HUES6 (cell line): ENCODE results near the gene PLCD4.

Source experiments
- H3K27ac ChIP-seq: 2 replicates; pipeline ENCODE4 v1.7.0; 2013; ENCODE audit warnings: low read depth, mild to moderate bottlenecking, low read length, inconsistent platforms
- H3K27me3 ChIP-seq: 2 replicates; pipeline ENCODE4 v1.6.1; 2013; ENCODE audit warnings: low read length; ENCODE audit not compliant: control insufficient read depth, insufficient read depth
- H3K36me3 ChIP-seq: 2 replicates; pipeline ENCODE4 v1.6.1; 2013; ENCODE audit warnings: low read length; ENCODE audit not compliant: control insufficient read depth, insufficient read depth
- H3K4me1 ChIP-seq: 2 replicates; pipeline ENCODE4 v1.6.1; 2013; ENCODE audit warnings: low read length; ENCODE audit not compliant: control insufficient read depth, insufficient read depth
- H3K4me3 ChIP-seq: 2 replicates; pipeline ENCODE4 v1.5.1; 2013; ENCODE audit warnings: low read depth, low read length
- H3K9ac ChIP-seq: one replicate; pipeline ENCODE4 v1.6.1; 2013; ENCODE audit warnings: mild to moderate bottlenecking, low read length
- H3K9me3 ChIP-seq: 2 replicates; pipeline ENCODE4 v1.6.1; 2013; ENCODE audit warnings: low read depth, low read length; ENCODE audit not compliant: control insufficient read depth, insufficient read depth

The PLCD4 gene

GRCh38 chr2:218607436-218608115, at the start of gene PLCD4:
TSS of gene PLCD4 (plus strand) at chr2:218607899. CDS start at chr2:218615740, 7,841 bp downstream.
- H3K27ac ChIP-seq = no peak within 1 kb of the TSS
- H3K9me3 ChIP-seq = no peaks in the 10 kb centered on the region
- peak within 1 kb of the TSS; percentile 22 for H3K9ac ChIP-seq
- no peaks in the 10 kb centered on the region for H3K36me3 ChIP-seq
- H3K4me3 ChIP-seq = peak within 1 kb of the TSS; percentile 8; the same call in 1 of the 2 replicates
- no peaks in the 10 kb centered on the region for H3K27me3 ChIP-seq
- peaks cover 13% of the 10 kb centered on the region for H3K4me1 ChIP-seq

GRCh38 chr2:218557941-218558340, 49.8 kb upstream of the PLCD4 start:
- Histone ChIP-seq H3K9me3 (no peaks in the 10 kb centered on the region), H3K9ac (no peak overlapping the region), H3K4me1 (peaks cover 12% of the 10 kb centered on the region), H3K27me3 (no peaks in the 10 kb centered on the region), H3K36me3 (peaks cover 70% of the 10 kb centered on the region), H3K27ac (no peak overlapping the region), H3K4me3 (no peak overlapping the region)

- Histone ChIP-seq H3K27ac (no peak overlapping the region), H3K9me3 (no peaks in the 10 kb centered on the region), H3K27me3 (no peaks in the 10 kb centered on the region), H3K9ac (no peak overlapping the region), H3K36me3 (peaks cover 70% of the 10 kb centered on the region), H3K4me1 (peaks cover 12% of the 10 kb centered on the region), H3K4me3 (no peak overlapping the region)
These were observed 48.7 kb upstream of the PLCD4 start for GRCh38 chr2:218558986-218559385.

GRCh38 chr2:218564056-218564455, 43.6 kb upstream of the PLCD4 start:
- peaks cover 54% of the 10 kb centered on the region for H3K36me3 ChIP-seq
- no peaks in the 10 kb centered on the region for H3K9me3 ChIP-seq
- H3K4me1 ChIP-seq = peaks cover 4% of the 10 kb centered on the region; the same call in 1 of the 2 replicates
- H3K27ac ChIP-seq = no peak overlapping the region
- H3K9ac ChIP-seq = no peak overlapping the region
- no peaks in the 10 kb centered on the region for H3K27me3 ChIP-seq
- no peak overlapping the region for H3K4me3 ChIP-seq

- no peak overlapping the region for H3K9ac ChIP-seq
- H3K9me3 ChIP-seq = no peaks in the 10 kb centered on the region
- H3K27me3 ChIP-seq = no peaks in the 10 kb centered on the region
- no peak overlapping the region for H3K27ac ChIP-seq
- peaks cover 45% of the 10 kb centered on the region for H3K36me3 ChIP-seq
- peaks cover 18% of the 10 kb centered on the region for H3K4me1 ChIP-seq
- no peak overlapping the region for H3K4me3 ChIP-seq
These were observed 41.4 kb upstream of the PLCD4 start for GRCh38 chr2:218566296-218566695.

GRCh38 chr2:218567797-218568189, 39.9 kb upstream of the PLCD4 start:
- Histone ChIP-seq H3K4me1 (peaks cover 18% of the 10 kb centered on the region), H3K27ac (peak overlapping the region; percentile 77), H3K36me3 (peaks cover 42% of the 10 kb centered on the region), H3K27me3 (no peaks in the 10 kb centered on the region), H3K9ac (peak overlapping the region; percentile 91), H3K9me3 (no peaks in the 10 kb centered on the region), H3K4me3 (peak overlapping the region; percentile 88)

GRCh38 chr2:218568190-218569037, 39.3 kb upstream of the PLCD4 start, which contains the start of the genes CNOT9 and USP37:
TSS of gene CNOT9 (plus strand) at chr2:218568839. CDS start at chr2:218568955, 116 bp downstream.
TSS of gene USP37 (minus strand) at chr2:218568351. CDS start at chr2:218558653, 9,698 bp downstream.
- H3K4me3 ChIP-seq = peak within 1 kb of the TSS; percentile 88
- H3K27ac ChIP-seq = peak within 1 kb of the TSS; percentile 95
- no peaks in the 10 kb centered on the region for H3K27me3 ChIP-seq
- peaks cover 18% of the 10 kb centered on the region for H3K4me1 ChIP-seq
- peak within 1 kb of the TSS; percentile 97 for H3K9ac ChIP-seq
- H3K36me3 ChIP-seq = peaks cover 42% of the 10 kb centered on the region
- no peaks in the 10 kb centered on the region for H3K9me3 ChIP-seq

GRCh38 chr2:218569038-218569431, 38.7 kb upstream of the PLCD4 start:
- Histone ChIP-seq H3K27ac (peak overlapping the region; percentile 95), H3K4me3 (peak overlapping the region; percentile 88), H3K9me3 (no peaks in the 10 kb centered on the region), H3K36me3 (peaks cover 41% of the 10 kb centered on the region), H3K4me1 (peaks cover 18% of the 10 kb centered on the region), H3K27me3 (no peaks in the 10 kb centered on the region), H3K9ac (peak overlapping the region; percentile 97)

GRCh38 chr2:218569661-218570500, 37.8 kb upstream of the PLCD4 start:
- Histone ChIP-seq H3K9ac (peak overlapping the region; percentile 97), H3K4me1 (peaks cover 18% of the 10 kb centered on the region), H3K9me3 (no peaks in the 10 kb centered on the region), H3K4me3 (peak overlapping the region; percentile 88), H3K27ac (peak overlapping the region; percentile 95), H3K36me3 (peaks cover 44% of the 10 kb centered on the region), H3K27me3 (no peaks in the 10 kb centered on the region)

- Histone ChIP-seq H3K4me3 (peak overlapping the region; percentile 88), H3K27me3 (no peaks in the 10 kb centered on the region), H3K9ac (no peak overlapping the region), H3K36me3 (peaks cover 46% of the 10 kb centered on the region), H3K27ac (no peak overlapping the region), H3K9me3 (no peaks in the 10 kb centered on the region), H3K4me1 (peaks cover 18% of the 10 kb centered on the region)
These were observed 36.8 kb upstream of the PLCD4 start for GRCh38 chr2:218570850-218571249.
